NCI-H510A (cell line): ENCODE data around the gene CASK.

Source experiments
- DNase-seq: peaks from one replicate; lab custom pipeline; 2025; lab: John Stamatoyannopoulos, UW

Gene CASK

DNA sequence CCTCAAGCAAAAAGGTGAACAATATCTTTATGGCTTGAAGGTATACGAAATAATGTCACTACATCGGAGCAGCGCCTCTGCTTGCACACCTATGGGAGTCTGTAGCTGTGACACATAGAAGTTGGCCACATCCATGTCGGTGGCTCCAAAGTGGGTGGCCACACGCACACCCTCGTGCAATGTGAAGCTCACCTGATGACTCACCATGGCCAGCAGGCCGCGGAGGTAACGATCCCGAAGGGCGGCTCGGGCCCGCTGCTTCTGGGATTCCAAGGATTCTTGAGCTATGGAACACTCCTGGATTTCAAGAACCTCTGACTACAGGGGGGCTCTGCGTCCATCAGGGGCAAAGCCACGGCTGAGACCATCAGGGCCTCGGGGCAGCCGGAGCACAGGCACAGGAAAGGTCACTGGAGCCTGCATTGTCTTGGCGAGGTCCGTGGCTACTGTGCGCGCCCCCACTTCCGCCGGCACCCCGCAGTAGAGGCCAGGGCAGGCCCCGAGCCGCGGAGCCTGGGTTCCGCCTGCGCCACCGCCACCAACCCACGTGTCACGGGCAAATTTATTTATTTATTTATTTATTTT is 451.0 kb downstream of the CASK start:
- no peak for DNase-seq

DNA sequence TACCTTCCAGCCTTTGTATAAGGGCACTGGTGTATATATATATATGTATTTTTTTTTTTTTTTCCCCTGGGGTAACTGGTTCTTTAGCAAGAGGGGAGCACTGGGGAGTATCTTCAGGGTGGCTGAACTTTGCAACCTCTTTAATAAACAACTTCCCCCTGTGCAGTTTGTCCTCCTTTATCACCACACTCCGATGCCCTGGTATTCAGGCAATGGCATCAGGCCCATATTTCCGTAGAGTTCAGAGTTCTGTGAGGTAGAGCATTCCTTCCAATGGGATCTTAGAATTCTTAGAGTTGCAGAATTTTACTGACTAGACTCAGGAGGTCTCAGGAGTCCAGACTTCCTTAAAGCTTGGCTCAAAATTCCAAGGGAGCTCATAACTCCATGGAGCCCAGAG is 451.6 kb downstream of the CASK start:
- DNase-seq = no peak

DNA sequence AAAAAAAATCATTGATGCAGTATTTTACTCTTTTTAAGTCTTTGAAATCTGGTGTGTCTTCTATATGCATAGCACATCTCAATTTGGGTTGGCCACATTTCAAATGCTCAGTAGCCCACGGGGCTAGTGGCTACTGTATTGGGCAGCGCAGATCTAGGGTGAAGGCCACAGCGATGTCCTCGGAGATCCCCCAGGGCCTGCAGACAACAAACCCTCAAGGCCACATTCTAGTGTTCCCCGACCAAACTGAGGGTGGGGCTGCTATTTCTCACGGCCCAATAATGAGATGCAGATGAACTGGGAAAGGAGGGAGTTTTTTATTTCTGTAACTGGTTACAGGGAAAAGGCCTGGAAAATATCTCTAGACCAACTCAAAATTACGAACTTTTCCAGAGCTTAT is 452.6 kb downstream of the CASK start:
- DNase-seq = no peak

DNA sequence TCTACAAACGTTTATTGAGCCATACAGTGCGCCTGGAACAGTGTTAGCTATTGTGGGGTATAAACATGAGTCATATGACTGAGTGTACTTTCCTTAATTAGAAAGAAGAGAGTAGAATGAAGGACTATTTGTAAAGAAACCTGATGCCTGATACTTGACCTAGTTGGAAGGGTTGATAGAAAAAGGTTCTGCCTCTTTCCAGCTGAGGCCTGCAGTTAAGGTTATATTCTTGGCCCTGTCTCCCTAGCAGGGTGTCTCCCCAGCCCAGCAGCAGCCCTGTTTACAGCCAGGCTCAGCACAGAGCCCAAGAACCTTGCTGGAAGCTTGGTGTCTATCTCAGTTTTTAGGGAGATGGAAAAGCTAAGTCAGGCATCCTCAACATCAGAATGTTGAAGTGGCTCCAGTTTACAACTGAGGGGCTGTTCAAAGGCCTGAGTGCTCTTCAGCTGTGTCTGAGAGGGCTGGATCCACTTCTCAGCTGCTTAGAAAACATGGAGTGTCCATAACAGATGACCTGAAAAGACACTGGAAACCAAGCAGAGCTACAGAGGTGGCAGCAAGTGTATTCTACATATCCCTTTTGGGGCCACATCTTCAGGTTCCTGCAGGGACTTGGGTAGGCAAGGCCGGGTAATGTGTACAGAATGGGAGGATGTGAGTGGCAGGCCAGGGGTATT is 454.6 kb downstream of the CASK start:
- DNase-seq = peak; percentile 76
